T47D (cell line): Measurements from ENCODE around the gene CHD6.
A peak's percentile ranks its signal among the peaks of the same experiment; 100 is the strongest.

ENCODE experiments used
- DNase-seq, 2 experiments: peaks; one replicate each; pipeline versions ENCODE4 v3.0.0 to v3.0.0-alpha.2; 2011 to 2012; ENCODE audit warnings: low read depth in 1 of 2, low spot score in 1 of 2
- JUND ChIP-seq: IDR thresholded peaks from 2 replicates; pipeline ENCODE4 v1.6.1; 2012; ENCODE audit warnings: low read depth
- in situ Hi-C: cut with HindIII; loops from 2 replicates; pipeline ENCODE4 v1.10.0; 2016; ENCODE audit warnings: low sequenced_read_pairs, low pct_unique_long_range_greater_than_20kb

The CHD6 gene

GRCh38 chr20:41616228-41616627, 1.9 kb downstream of the CHD6 start:
- no peak for DNase-seq
- in situ Hi-C loops = no loop called here
- TF ChIP-seq JUND = no peak

- in situ Hi-C loops = no loop called here
- no peak for DNase-seq
- TF ChIP-seq JUND = no peak
Measured at GRCh38 chr20:41615676-41616075, 2.5 kb downstream of the CHD6 start.

- DNase-seq = no peak
- in situ Hi-C loops = no loop called here
- TF ChIP-seq JUND = no peak
Measured at GRCh38 chr20:41615110-41615509, 3.1 kb downstream of the CHD6 start.

- in situ Hi-C loops = no loop called here
- no peak for DNase-seq
- TF ChIP-seq JUND = no peak
Measured at GRCh38 chr20:41613321-41613720, 4.9 kb downstream of the CHD6 start.

- DNase-seq = no peak
- in situ Hi-C loops = no loop called here
- no peak for TF ChIP-seq JUND
Measured at GRCh38 chr20:41609474-41609873, 8.7 kb downstream of the CHD6 start.

- no peak for DNase-seq
- in situ Hi-C loops = no loop called here
- no peak for TF ChIP-seq JUND
Measured at GRCh38 chr20:41608606-41609005, 9.6 kb downstream of the CHD6 start.

- in situ Hi-C loops = no loop called here
- no peak for TF ChIP-seq JUND
- DNase-seq = no peak
Measured at GRCh38 chr20:41607791-41608190, 10.4 kb downstream of the CHD6 start.

- in situ Hi-C loops = no loop called here
- DNase-seq = peak in 1 of 2 experiments; percentile 57
- TF ChIP-seq JUND = no peak
Measured at GRCh38 chr20:41604002-41604401, 14.2 kb downstream of the CHD6 start.

- no peak for TF ChIP-seq JUND
- DNase-seq = no peak
- in situ Hi-C loops = no loop called here
Measured at GRCh38 chr20:41601742-41602141, 16.4 kb downstream of the CHD6 start.

- no peak for TF ChIP-seq JUND
- in situ Hi-C loops = no loop called here
- DNase-seq = no peak
Measured at GRCh38 chr20:41600926-41601631, 17.1 kb downstream of the CHD6 start.

GRCh38 chr20:41599699-41600104, 18.5 kb downstream of the CHD6 start:
- no peak for DNase-seq
- no peak for TF ChIP-seq JUND
- in situ Hi-C loops = no loop called here

- DNase-seq = no peak
- in situ Hi-C loops = no loop called here
- no peak for TF ChIP-seq JUND
Measured at GRCh38 chr20:41598719-41599118, 19.5 kb downstream of the CHD6 start.

- in situ Hi-C loops = no loop called here
- no peak for DNase-seq
- no peak for TF ChIP-seq JUND
Measured at GRCh38 chr20:41594514-41595322, 23.5 kb downstream of the CHD6 start.
